Cardiac muscle cell (in vitro differentiated cells and primary cell): ENCODE results near the gene TM4SF20. TPM values are rescaled to one million over a fixed set of nuclear protein-coding genes. Genes with fewer than 3 reads are reported as not detected.

Source experiments
- DNase-seq, 2 donors: peaks; one replicate each; pipeline versions ENCODE4 v3.0.0 to v3.0.0-alpha.2; 2010 to 2017; ENCODE audit warnings: low read depth in 1 of 2, low spot score in 1 of 2
- H3K27ac ChIP-seq: fragments of 200-600 bp; sonication (generic); 2 replicates; pipeline ENCODE4 v1.5.1; 2016
- H3K27me3 ChIP-seq: fragments of 200-600 bp; sonication (generic); 2 replicates; pipeline ENCODE4 v1.6.0; 2016; ENCODE audit warnings: control low read depth
- H3K36me3 ChIP-seq: fragments of 200-600 bp; sonication (generic); 2 replicates; pipeline ENCODE4 v1.5.1; 2016; ENCODE audit warnings: control low read depth
- H3K4me1 ChIP-seq: fragments of 200-600 bp; sonication (generic); 2 replicates; pipeline ENCODE4 v1.8.1; 2017; ENCODE audit warnings: low read depth, mild to moderate bottlenecking, mixed run types
- H3K4me3 ChIP-seq: fragments of 200-600 bp; sonication (generic); 2 replicates; pipeline ENCODE4 v1.5.1; 2016; ENCODE audit warnings: mild to moderate bottlenecking
- H3K9me3 ChIP-seq: fragments of 200-600 bp; sonication (generic); 2 replicates; pipeline ENCODE4 v1.5.1; 2017; ENCODE audit warnings: low read depth, mild to moderate bottlenecking, control low read depth
- CTCF ChIP-seq: IDR thresholded peaks from 2 replicates; pipeline ENCODE4 v1.5.1; 2012; ENCODE audit warnings: low read depth, mild to moderate bottlenecking, low read length
- polyA plus RNA-seq: library from polyadenylated mRNA; unstranded; fragments of >200 nt; fragmentation: Nextera tagmentation; extraction: Ambion mirVana; gene quantifications from 2 replicates; pipeline ENCODE4 v1.2.1, GENCODE V29; 2016
- total RNA-seq: library from RNA; depleted of rRNA; stranded (reverse); fragments of >200 nt; gene quantifications from 2 replicates; pipeline ENCODE4 v1.2.3, GENCODE V29; 2016

The TM4SF20 gene
- total and polyA plus RNA-seq, 2 experiments from 2014 or later = not detected

- Histone ChIP-seq H3K4me1 (no peaks in the 10 kb centered on the region), H3K27me3 (no peaks in the 10 kb centered on the region), H3K4me3 (no peak overlapping the region), H3K9me3 (no peaks in the 10 kb centered on the region), H3K36me3 (no peaks in the 10 kb centered on the region), H3K27ac (no peak overlapping the region)
- DNase-seq = no peak
- TF ChIP-seq CTCF = no peak
Observed at GRCh38 chr2:227416701-227417100, 37.6 kb upstream of the TM4SF20 start.

- Histone ChIP-seq H3K36me3 (no peaks in the 10 kb centered on the region), H3K27ac (no peak overlapping the region), H3K4me3 (no peak overlapping the region), H3K9me3 (no peaks in the 10 kb centered on the region), H3K4me1 (no peaks in the 10 kb centered on the region), H3K27me3 (no peaks in the 10 kb centered on the region)
- no peak for TF ChIP-seq CTCF
- DNase-seq = peak in 1 of 2 donors; percentile 92
Observed at GRCh38 chr2:227415538-227416424, 36.7 kb upstream of the TM4SF20 start.

GRCh38 chr2:227414846-227415245, 35.7 kb upstream of the TM4SF20 start:
- Histone ChIP-seq H3K27me3 (no peaks in the 10 kb centered on the region), H3K4me3 (no peak overlapping the region), H3K9me3 (no peaks in the 10 kb centered on the region), H3K36me3 (no peaks in the 10 kb centered on the region), H3K27ac (no peak overlapping the region), H3K4me1 (no peaks in the 10 kb centered on the region)
- peak in 1 of 2 donors; percentile 93 for DNase-seq
- TF ChIP-seq CTCF = no peak

GRCh38 chr2:227413371-227413770, 34.3 kb upstream of the TM4SF20 start:
- Histone ChIP-seq H3K4me3 (no peak overlapping the region), H3K36me3 (no peaks in the 10 kb centered on the region), H3K27ac (no peak overlapping the region), H3K9me3 (no peaks in the 10 kb centered on the region), H3K27me3 (no peaks in the 10 kb centered on the region), H3K4me1 (no peaks in the 10 kb centered on the region)
- no peak for DNase-seq
- no peak for TF ChIP-seq CTCF

GRCh38 chr2:227412877-227413276, 33.8 kb upstream of the TM4SF20 start:
- no peaks in the 10 kb centered on the region for H3K36me3 ChIP-seq
- H3K9me3 ChIP-seq = no peaks in the 10 kb centered on the region
- H3K27ac ChIP-seq = no peak overlapping the region
- no peaks in the 10 kb centered on the region for H3K4me1 ChIP-seq
- H3K4me3 ChIP-seq = no peak overlapping the region
- no peak for DNase-seq
- TF ChIP-seq CTCF = no peak
- no peaks in the 10 kb centered on the region for H3K27me3 ChIP-seq
